ENCODE results near the gene TTLL11. TPM values are rescaled to one million over a fixed set of nuclear protein-coding genes. Genes with fewer than 3 reads are reported as not detected.

TTLL11 gene
- total and polyA plus RNA-seq, 4 donors: 3.6 to 7.8 (median 5.9) TPM

GRCh38 chr9:122059214-122059954, 33.7 kb downstream of the TTLL11 start:
- Histone ChIP-seq H3K9ac (ENCODE audit: insufficient read depth in 1 of 2, low read length in 2 of 2) (no peak overlapping the region), H3K27me3 (ENCODE audit: control insufficient read depth in 3 of 3, insufficient read depth in 3 of 3, low read length in 2 of 3) (no peaks in the 10 kb centered on the region), H3K27ac (ENCODE audit: low read depth in 1 of 2, low read length in 1 of 2) (no peak overlapping the region), H3K36me3 (ENCODE audit: control insufficient read depth in 4 of 4, insufficient read depth in 4 of 4, low read length in 4 of 4) (no peaks in the 10 kb centered on the region), H3K4me3 (no peak overlapping the region), H3K4me1 (ENCODE audit: control insufficient read depth in 5 of 5, insufficient read depth in 5 of 5, low read length in 5 of 5) (peaks cover 0 to 2% (median 0%) of the 10 kb centered on the region in 5 donors), H3K9me3 (ENCODE audit: control insufficient read depth in 4 of 4, insufficient read depth in 3 of 4, low read length in 3 of 4) (no peaks in the 10 kb centered on the region)
- DNase-seq: no peak
- no peak for TF ChIP-seq CTCF (IDR thresholded peaks at IDR 0.05; ENCODE audit: control extremely low read depth, extremely low read depth)
- WGBS, 2 donors: 96% methylated on average over 9 of the region's 9 CpGs
- ATAC-seq (ENCODE audit: insufficient read depth, low FRiP score): no peak

- ATAC-seq (ENCODE audit: insufficient read depth, low FRiP score) (no peak), DNase-seq (no peak)
- H3K4me1 ChIP-seq (ENCODE audit: control insufficient read depth in 5 of 5, insufficient read depth in 5 of 5, low read length in 5 of 5): peaks cover 0 to 2% (median 0%) of the 10 kb centered on the region in 5 donors
- no peak overlapping the region for H3K9ac ChIP-seq (ENCODE audit: insufficient read depth in 1 of 2, low read length in 2 of 2)
- no peak overlapping the region for H3K27ac ChIP-seq (ENCODE audit: low read depth in 1 of 2, low read length in 1 of 2)
- no peaks in the 10 kb centered on the region for H3K36me3 ChIP-seq (ENCODE audit: control insufficient read depth in 4 of 4, insufficient read depth in 4 of 4, low read length in 4 of 4)
- no peak overlapping the region for H3K4me3 ChIP-seq
- no peak for TF ChIP-seq CTCF (IDR thresholded peaks at IDR 0.05; ENCODE audit: control extremely low read depth, extremely low read depth)
- H3K27me3 ChIP-seq (ENCODE audit: control insufficient read depth in 3 of 3, insufficient read depth in 3 of 3, low read length in 2 of 3): no peaks in the 10 kb centered on the region
- H3K9me3 ChIP-seq (ENCODE audit: control insufficient read depth in 4 of 4, insufficient read depth in 3 of 4, low read length in 3 of 4): no peaks in the 10 kb centered on the region
- WGBS, 2 donors: 85 to 95% methylated on average over 4 of the region's 4 CpGs
Observed at GRCh38 chr9:122058709-122059108, 34.4 kb downstream of the TTLL11 start.

- Histone ChIP-seq H3K4me3 (no peak overlapping the region), H3K9me3 (ENCODE audit: control insufficient read depth in 4 of 4, insufficient read depth in 3 of 4, low read length in 3 of 4) (no peaks in the 10 kb centered on the region), H3K36me3 (ENCODE audit: control insufficient read depth in 4 of 4, insufficient read depth in 4 of 4, low read length in 4 of 4) (no peaks in the 10 kb centered on the region), H3K27me3 (ENCODE audit: control insufficient read depth in 3 of 3, insufficient read depth in 3 of 3, low read length in 2 of 3) (no peaks in the 10 kb centered on the region), H3K9ac (ENCODE audit: insufficient read depth in 1 of 2, low read length in 2 of 2) (no peak overlapping the region), H3K4me1 (ENCODE audit: control insufficient read depth in 5 of 5, insufficient read depth in 5 of 5, low read length in 5 of 5) (peaks cover 0 to 4% (median 0%) of the 10 kb centered on the region in 5 donors), H3K27ac (ENCODE audit: low read depth in 1 of 2, low read length in 1 of 2) (no peak overlapping the region)
- 82 to 88% methylated on average over 4 of the region's 4 CpGs for WGBS, 2 donors
- TF ChIP-seq CTCF (IDR thresholded peaks at IDR 0.05; ENCODE audit: control extremely low read depth, extremely low read depth): no peak
- DNase-seq (no peak), ATAC-seq (ENCODE audit: insufficient read depth, low FRiP score) (no peak)
Observed at GRCh38 chr9:122058051-122058450, 35.1 kb downstream of the TTLL11 start.
